GM20000 (cell line): ENCODE results near the gene TMEM131L.

Experiments used
- DNase-seq: peaks from one replicate; pipeline ENCODE4 v3.0.0; 2012; ENCODE audit warnings: low spot score
- CTCF ChIP-seq: IDR thresholded peaks from 2 replicates; pipeline ENCODE4 v1.5.1; 2012; ENCODE audit warnings: mild to moderate bottlenecking, control low read depth; ENCODE audit errors: extremely low read depth, missing control alignments

The TMEM131L gene

DNA sequence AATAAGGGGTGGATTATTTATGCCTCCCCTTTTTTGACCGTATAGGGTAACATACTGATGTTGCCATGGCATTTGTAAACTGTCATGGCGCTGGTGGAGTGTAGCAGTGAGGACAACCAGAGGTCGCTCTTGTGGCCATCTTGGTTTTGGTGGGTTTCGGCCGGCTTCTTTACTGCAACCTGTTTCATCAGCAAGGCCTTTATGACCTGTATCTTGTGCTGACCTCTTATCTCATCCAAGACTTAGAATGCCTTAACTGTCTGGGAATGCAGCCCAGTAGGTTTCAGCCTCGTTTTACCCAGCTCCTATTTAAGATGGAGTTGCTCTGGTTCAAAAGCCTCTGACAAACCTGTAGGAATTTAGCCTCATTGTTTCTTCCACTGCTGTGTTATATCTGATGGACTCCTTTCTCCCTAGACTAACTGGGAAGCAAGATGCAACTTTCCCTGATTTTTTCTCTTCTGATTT lies 71.4 kb downstream of the TMEM131L start:
- no peak for DNase-seq
- TF ChIP-seq CTCF: no peak

- DNase-seq: no peak
- no peak for TF ChIP-seq CTCF
Observed at GRCh38 chr4:153538487-153539357, 72.6 kb downstream of the TMEM131L start.

DNA sequence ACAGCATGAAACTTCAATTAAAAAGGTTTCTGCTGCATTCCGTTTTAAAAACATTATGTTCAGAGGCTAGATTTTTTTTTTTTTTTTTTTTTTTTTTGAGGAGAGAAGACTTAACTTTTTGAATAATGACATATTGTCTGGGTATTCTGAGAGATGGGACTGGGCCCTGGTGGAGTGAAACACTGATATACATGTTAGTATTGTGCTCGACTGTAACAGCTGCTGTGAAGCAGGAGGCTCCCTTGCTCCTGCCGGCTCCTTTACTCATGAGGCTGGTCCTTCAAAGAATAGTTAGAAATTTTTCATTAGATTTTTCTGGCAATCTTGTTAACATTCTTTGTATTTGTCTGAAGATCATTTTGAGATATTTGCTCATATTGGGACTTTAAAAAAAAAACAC lies 73.3 kb downstream of the TMEM131L start:
- no peak for TF ChIP-seq CTCF

GRCh38 chr4:153541456-153542096 lies 75.4 kb downstream of the TMEM131L start:
- no peak for DNase-seq
- no peak for TF ChIP-seq CTCF

More for the DNA sequence above, 73.3 kb downstream of the TMEM131L start:
- DNase-seq: no peak

GRCh38 chr4:153542131-153542530 lies 76.0 kb downstream of the TMEM131L start:
- no peak for DNase-seq
- TF ChIP-seq CTCF: no peak

DNA sequence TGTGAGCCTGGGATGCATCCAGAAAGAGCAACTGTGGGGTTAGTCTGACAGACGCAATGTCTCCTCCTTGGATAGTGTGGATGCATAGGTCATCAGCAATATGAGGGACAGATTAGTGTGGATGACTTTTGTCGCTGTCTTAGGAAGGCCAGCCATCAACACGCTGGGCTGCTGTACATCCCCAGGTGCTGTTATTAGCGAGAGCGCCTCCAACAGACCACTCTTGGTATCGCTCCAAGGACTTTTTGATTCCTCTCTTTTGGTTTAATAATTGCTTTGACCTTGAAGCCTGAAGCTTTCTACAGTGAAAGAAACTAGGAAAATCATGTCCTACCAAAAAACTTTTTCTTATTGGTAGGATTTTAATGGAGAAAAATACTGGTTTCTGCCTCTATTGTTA lies 76.7 kb downstream of the TMEM131L start:
- TF ChIP-seq CTCF: no peak
- DNase-seq: no peak

DNA sequence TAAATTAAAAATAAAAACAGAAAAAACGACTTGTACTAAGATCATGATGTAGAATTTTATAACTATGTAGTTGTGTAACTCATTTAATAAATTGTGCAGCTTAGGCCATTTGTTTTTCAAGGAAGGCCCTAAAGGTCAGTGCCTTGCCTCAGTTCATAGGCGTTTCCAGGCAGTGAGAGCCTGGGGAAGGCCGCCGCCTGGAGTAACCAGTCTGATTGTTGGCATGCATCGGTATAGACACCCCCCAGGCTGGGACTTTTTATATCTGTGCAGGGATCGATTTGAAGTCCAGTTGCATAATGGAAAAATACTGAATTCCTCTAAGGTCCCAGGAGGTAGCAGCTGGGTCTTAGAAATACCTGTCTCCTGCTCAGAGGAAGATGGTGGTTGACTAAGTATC lies 77.2 kb downstream of the TMEM131L start:
- TF ChIP-seq CTCF: no peak
- DNase-seq: no peak
